Liver (tissue), 3 donors: ENCODE measurements around the gene HCN1.

Experiments used
- ATF3 ChIP-seq: IDR thresholded peaks from 2 replicates; pipeline ENCODE4 v1.6.1; 2016; ENCODE audit warnings: antibody characterized with exemption
- CTCF ChIP-seq: fragments of 150-350 bp; IDR thresholded peaks from 2 replicates; pipeline ENCODE4 v1.5.1; 2017; ENCODE audit warnings: improper control_type of control experiment, low read depth, low read length; ENCODE audit not compliant: missing input control
- GABPA ChIP-seq, 2 donors: IDR thresholded peaks in 1 of 2; conservative IDR thresholded peaks in 1 of 2; 2 replicates each; pipeline ENCODE4 v1.6.1; 2016; ENCODE audit warnings: antibody characterized with exemption in 2 of 2, mild to moderate bottlenecking in 1 of 2, moderate library complexity in 1 of 2
- MAX ChIP-seq: IDR thresholded peaks from 2 replicates; pipeline ENCODE4 v1.6.1; 2016; ENCODE audit warnings: antibody characterized with exemption
- RAD21 ChIP-seq, 2 donors: IDR thresholded peaks; 2 replicates each; pipeline ENCODE4 v1.6.1; 2016; ENCODE audit warnings: antibody characterized with exemption in 2 of 2, mild to moderate bottlenecking in 2 of 2
- REST ChIP-seq: IDR thresholded peaks from 2 replicates; pipeline ENCODE4 v1.6.1; 2016; ENCODE audit warnings: antibody characterized with exemption, mild to moderate bottlenecking
- TAF1 ChIP-seq: conservative IDR thresholded peaks from 2 replicates; pipeline ENCODE4 v1.6.1; 2016; ENCODE audit warnings: antibody characterized with exemption, mild to moderate bottlenecking
- ZBTB33 ChIP-seq: IDR thresholded peaks from 2 replicates; pipeline ENCODE4 v1.6.1; 2016; ENCODE audit warnings: antibody characterized with exemption
- donor health status: healthy.
- donor health status: healthy.

- TF ChIP-seq CTCF: no peak
- TF ChIP-seq ZBTB33: no peak
- TF ChIP-seq RAD21 (IDR thresholded peaks at IDR 0.05): no peak
- no peak for TF ChIP-seq GABPA (IDR thresholded peaks at IDR 0.05 in 1 of 2, conservative IDR thresholded peaks at IDR 0.05 in 1 of 2)
- TF ChIP-seq REST: no peak
- TF ChIP-seq MAX: no peak
- TF ChIP-seq ATF3: no peak
- TF ChIP-seq TAF1: no peak
Observed at GRCh38 chr5:45648744-45649143, 47.4 kb downstream of the HCN1 start.
